Measurements from ENCODE around the gene WDR72.

WDR72 gene

GRCh38 chr15:53665930-53666329, 93.5 kb downstream of the WDR72 start:
- no peak overlapping the region for H3K4me3 ChIP-seq (ENCODE audit: low read depth, low read length)
- no peak for TF ChIP-seq CTCF (IDR thresholded peaks at IDR 0.05; ENCODE audit: low read depth, low read length)

GRCh38 chr15:53658827-53659555, 100.5 kb downstream of the WDR72 start:
- H3K4me3 ChIP-seq (ENCODE audit: low read depth, low read length), result no peak overlapping the region
- no peak for TF ChIP-seq CTCF (IDR thresholded peaks at IDR 0.05; ENCODE audit: low read depth, low read length)

GRCh38 chr15:53658255-53658654, 101.2 kb downstream of the WDR72 start:
- TF ChIP-seq CTCF (IDR thresholded peaks at IDR 0.05; ENCODE audit: low read depth, low read length), result no peak
- H3K4me3 ChIP-seq (ENCODE audit: low read depth, low read length), result no peak overlapping the region

- H3K4me3 ChIP-seq (ENCODE audit: low read depth, low read length), result no peak overlapping the region
- no peak for TF ChIP-seq CTCF (IDR thresholded peaks at IDR 0.05; ENCODE audit: low read depth, low read length)
Observed at GRCh38 chr15:53648934-53649333, 110.5 kb downstream of the WDR72 start.

- no peak overlapping the region for H3K4me3 ChIP-seq (ENCODE audit: low read depth, low read length)
- no peak for TF ChIP-seq CTCF (IDR thresholded peaks at IDR 0.05; ENCODE audit: low read depth, low read length)
Observed at GRCh38 chr15:53644660-53645059, 114.8 kb downstream of the WDR72 start.

GRCh38 chr15:53634517-53635106, 124.9 kb downstream of the WDR72 start:
- TF ChIP-seq CTCF (IDR thresholded peaks at IDR 0.05; ENCODE audit: low read depth, low read length), result no peak

GRCh38 chr15:53627279-53627678, 132.2 kb downstream of the WDR72 start:
- no peak overlapping the region for H3K4me3 ChIP-seq (ENCODE audit: low read depth, low read length)
- no peak for TF ChIP-seq CTCF (IDR thresholded peaks at IDR 0.05; ENCODE audit: low read depth, low read length)

More at GRCh38 chr15:53634517-53635106, 124.9 kb downstream of the WDR72 start:
- no peak overlapping the region for H3K4me3 ChIP-seq (ENCODE audit: low read depth, low read length)

Data from WI38 (cell line).